ENCODE measurements around the gene CACNA1A. TPM values are rescaled to one million over a fixed set of nuclear protein-coding genes. Genes with fewer than 3 reads are reported as not detected.

Gene CACNA1A
- total RNA-seq, 1 donor from 2014 or later: 0.42 TPM

DNA sequence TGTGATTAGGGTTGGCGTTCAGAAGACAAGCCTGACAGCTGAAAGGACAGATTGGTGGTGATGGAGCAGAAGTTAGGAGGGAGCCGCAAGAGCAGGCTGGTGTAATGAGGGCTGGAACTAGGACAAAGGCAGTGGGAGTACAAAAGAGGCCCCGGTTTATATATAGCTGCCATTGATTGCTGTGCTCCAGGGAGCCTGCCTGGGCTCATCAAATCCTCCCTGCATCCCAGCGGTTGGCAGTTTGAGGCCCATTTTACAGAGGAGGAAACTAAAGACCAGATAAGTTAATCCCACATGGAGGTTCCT, 123.7 kb downstream of the CACNA1A start:
- H3K27ac Mint-ChIP-seq (ENCODE audit: unreplicated experiment): no peak overlapping the region
- H3K36me3 Mint-ChIP-seq (ENCODE audit: low read depth): peaks cover 1% of the 10 kb centered on the region
- peaks cover 2% of the 10 kb centered on the region for H3K27me3 Mint-ChIP-seq (ENCODE audit: low read depth)
- no peaks in the 10 kb centered on the region for H3K4me1 Mint-ChIP-seq (ENCODE audit: low read depth)
- TF ChIP-seq, protein P1, sequence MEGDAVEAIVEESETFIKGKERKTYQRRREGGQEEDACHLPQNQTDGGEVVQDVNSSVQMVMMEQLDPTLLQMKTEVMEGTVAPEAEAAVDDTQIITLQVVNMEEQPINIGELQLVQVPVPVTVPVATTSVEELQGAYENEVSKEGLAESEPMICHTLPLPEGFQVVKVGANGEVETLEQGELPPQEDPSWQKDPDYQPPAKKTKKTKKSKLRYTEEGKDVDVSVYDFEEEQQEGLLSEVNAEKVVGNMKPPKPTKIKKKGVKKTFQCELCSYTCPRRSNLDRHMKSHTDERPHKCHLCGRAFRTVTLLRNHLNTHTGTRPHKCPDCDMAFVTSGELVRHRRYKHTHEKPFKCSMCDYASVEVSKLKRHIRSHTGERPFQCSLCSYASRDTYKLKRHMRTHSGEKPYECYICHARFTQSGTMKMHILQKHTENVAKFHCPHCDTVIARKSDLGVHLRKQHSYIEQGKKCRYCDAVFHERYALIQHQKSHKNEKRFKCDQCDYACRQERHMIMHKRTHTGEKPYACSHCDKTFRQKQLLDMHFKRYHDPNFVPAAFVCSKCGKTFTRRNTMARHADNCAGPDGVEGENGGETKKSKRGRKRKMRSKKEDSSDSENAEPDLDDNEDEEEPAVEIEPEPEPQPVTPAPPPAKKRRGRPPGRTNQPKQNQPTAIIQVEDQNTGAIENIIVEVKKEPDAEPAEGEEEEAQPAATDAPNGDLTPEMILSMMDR (IDR thresholded peaks at IDR 0.05): no peak
- no peak for DNase-seq (ENCODE audit: low spot score)
- peaks cover 9% of the 10 kb centered on the region for H3K9me3 Mint-ChIP-seq (ENCODE audit: low read depth)
- H3K4me3 Mint-ChIP-seq (ENCODE audit: unreplicated experiment): no peak overlapping the region

DNA sequence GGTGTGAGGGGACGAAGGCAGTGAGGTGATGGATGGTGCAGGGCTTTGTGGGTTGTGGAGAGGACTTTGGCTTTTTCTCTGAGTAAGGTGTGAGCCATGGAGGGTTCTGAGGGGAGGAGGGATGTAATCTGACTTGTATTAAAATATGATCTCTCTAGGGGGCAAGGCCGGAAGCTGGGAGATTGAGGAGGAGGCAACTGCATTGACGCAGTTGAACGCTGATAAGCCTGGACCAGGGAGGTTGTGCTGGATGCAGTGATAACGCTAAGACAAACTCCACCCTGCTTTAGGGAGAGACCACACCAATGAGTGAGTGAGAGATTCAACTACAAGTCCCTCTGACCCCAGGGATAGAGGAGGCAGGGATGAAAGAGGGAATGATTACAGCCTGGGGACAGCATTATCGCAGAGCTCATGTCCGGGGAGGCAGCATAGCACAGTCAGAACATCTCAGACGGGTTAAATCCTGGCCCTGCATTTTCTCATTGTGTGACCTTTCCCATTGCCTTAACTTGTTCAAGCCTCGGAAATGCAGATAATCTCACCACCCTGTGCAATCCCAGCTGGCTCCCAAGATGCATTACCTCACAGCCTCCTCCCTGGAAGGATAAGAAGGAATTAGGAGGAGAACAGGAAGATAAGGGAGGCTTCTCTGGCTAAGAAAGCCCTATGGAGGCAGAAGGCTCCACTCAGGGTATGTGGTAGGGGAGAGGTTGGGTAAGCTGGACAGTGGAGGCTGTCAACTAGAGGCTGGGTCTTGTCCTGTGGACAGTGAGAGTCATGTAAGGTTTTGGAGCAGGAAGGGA, 124.2 kb downstream of the CACNA1A start:
- H3K27me3 Mint-ChIP-seq (ENCODE audit: low read depth): peaks cover 2% of the 10 kb centered on the region
- TF ChIP-seq, protein P1 (IDR thresholded peaks at IDR 0.05): no peak
- H3K36me3 Mint-ChIP-seq (ENCODE audit: low read depth): peaks cover 1% of the 10 kb centered on the region
- no peak overlapping the region for H3K4me3 Mint-ChIP-seq (ENCODE audit: unreplicated experiment)
- no peak overlapping the region for H3K27ac Mint-ChIP-seq (ENCODE audit: unreplicated experiment)
- DNase-seq (ENCODE audit: low spot score): no peak
- no peaks in the 10 kb centered on the region for H3K4me1 Mint-ChIP-seq (ENCODE audit: low read depth)
- peaks cover 7% of the 10 kb centered on the region for H3K9me3 Mint-ChIP-seq (ENCODE audit: low read depth)

DNA sequence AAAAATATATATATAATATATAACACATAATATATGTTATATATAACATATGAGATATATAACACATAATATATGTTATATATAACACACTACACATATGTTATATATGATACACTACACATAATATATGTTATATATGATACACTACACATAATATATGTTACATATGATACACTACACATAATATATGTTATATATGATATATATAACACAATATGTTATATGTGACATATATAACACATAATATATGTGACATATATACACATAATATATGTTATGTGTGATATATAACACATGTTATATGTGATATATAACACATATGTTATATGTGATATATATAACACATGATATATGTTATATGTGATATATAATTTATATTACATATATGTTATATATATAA, 129.7 kb downstream of the CACNA1A start:
- no peak for DNase-seq (ENCODE audit: low spot score)
- no peaks in the 10 kb centered on the region for H3K4me1 Mint-ChIP-seq (ENCODE audit: low read depth)
- H3K27me3 Mint-ChIP-seq (ENCODE audit: low read depth): no peaks in the 10 kb centered on the region
- TF ChIP-seq, protein P1 (IDR thresholded peaks at IDR 0.05): no peak
- no peak overlapping the region for H3K4me3 Mint-ChIP-seq (ENCODE audit: unreplicated experiment)
- peaks cover 1% of the 10 kb centered on the region for H3K36me3 Mint-ChIP-seq (ENCODE audit: low read depth)
- H3K27ac Mint-ChIP-seq (ENCODE audit: unreplicated experiment): no peak overlapping the region
- peaks cover 26% of the 10 kb centered on the region for H3K9me3 Mint-ChIP-seq (ENCODE audit: low read depth)

DNA sequence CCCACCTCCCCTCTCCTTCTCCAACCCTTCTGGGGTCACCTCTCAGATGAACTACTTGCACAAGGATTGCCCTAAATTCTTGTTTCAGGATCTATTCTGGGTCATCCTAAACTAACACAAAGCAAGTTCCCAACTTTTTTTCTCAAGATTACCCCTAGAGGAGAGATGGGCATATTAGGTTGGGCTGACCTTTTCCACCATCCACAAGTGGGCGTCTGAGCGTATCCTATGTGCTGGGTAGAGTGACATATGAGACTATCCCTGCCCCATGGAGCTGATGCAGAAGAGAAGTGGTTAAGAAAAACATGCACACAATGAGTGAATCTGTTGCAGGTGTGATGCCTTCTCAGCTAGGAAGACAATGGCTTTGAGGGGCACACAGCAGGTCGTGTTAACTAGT, 132.7 kb downstream of the CACNA1A start:
- H3K4me1 Mint-ChIP-seq (ENCODE audit: low read depth): no peaks in the 10 kb centered on the region
- H3K36me3 Mint-ChIP-seq (ENCODE audit: low read depth): peaks cover 1% of the 10 kb centered on the region
- TF ChIP-seq, protein P1 (IDR thresholded peaks at IDR 0.05): no peak
- H3K27ac Mint-ChIP-seq (ENCODE audit: unreplicated experiment): no peak overlapping the region
- no peak for DNase-seq (ENCODE audit: low spot score)
- H3K4me3 Mint-ChIP-seq (ENCODE audit: unreplicated experiment): no peak overlapping the region
- H3K9me3 Mint-ChIP-seq (ENCODE audit: low read depth): peaks cover 26% of the 10 kb centered on the region
- H3K27me3 Mint-ChIP-seq (ENCODE audit: low read depth): no peaks in the 10 kb centered on the region

DNA sequence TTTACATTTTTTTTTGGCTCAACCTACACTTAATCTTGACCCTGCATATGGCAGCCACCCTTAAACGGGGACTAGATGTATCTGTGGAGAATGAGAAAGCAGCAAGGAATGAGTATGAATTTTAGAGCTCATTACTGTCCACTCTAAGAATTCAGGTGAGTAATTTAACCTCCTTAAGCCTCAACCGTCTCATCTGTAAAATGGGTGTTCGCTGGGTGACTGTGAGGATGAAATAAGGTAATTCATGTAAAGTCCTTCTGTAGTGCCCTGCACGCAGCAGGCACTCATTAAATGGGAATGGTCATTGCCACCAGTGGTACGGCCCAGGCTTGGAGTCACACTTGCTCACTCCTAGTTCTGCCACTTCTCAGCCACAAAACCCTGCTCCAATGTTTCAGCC, 135.3 kb downstream of the CACNA1A start:
- no peak for DNase-seq (ENCODE audit: low spot score)
- Mint-ChIP-seq H3K27me3 (ENCODE audit: low read depth) (peaks cover 2% of the 10 kb centered on the region), H3K36me3 (ENCODE audit: low read depth) (no peaks in the 10 kb centered on the region), H3K9me3 (ENCODE audit: low read depth) (peaks cover 15% of the 10 kb centered on the region), H3K4me1 (ENCODE audit: low read depth) (no peaks in the 10 kb centered on the region), H3K27ac (ENCODE audit: unreplicated experiment) (no peak overlapping the region), H3K4me3 (ENCODE audit: unreplicated experiment) (no peak overlapping the region)
- TF ChIP-seq, protein P1 (IDR thresholded peaks at IDR 0.05): no peak

All from chondrocyte (in vitro differentiated cells).